ENCODE results near the gene CAMK2D.
"Not testable (repeated sequence)": the region's sequence is repeated elsewhere in the genome, so short reads cannot be mapped to it uniquely, and the experiment has no call there.

CAMK2D gene

GRCh38 chr4:113763923-113764322, 2.4 kb upstream of the CAMK2D start:
- not testable (repeated sequence) for DNase-seq (ENCODE audit: low read depth in 4 of 4, low spot score in 1 of 4)

GRCh38 chr4:113763029-113763285, 1.4 kb upstream of the CAMK2D start:
- DNase-seq (ENCODE audit: low read depth in 4 of 4, low spot score in 1 of 4): no peak

- peak; percentile 93 to 99 (median 98) for DNase-seq (ENCODE audit: low read depth in 4 of 4, low spot score in 1 of 4)
Measured at GRCh38 chr4:113762186-113763028, 869 bp upstream of the CAMK2D start.

- peak; percentile 18 to 44 (median 31) for DNase-seq (ENCODE audit: low read depth in 4 of 4, low spot score in 1 of 4)
Measured at GRCh38 chr4:113760795-113761619, 531 bp downstream of the CAMK2D start.

DNA sequence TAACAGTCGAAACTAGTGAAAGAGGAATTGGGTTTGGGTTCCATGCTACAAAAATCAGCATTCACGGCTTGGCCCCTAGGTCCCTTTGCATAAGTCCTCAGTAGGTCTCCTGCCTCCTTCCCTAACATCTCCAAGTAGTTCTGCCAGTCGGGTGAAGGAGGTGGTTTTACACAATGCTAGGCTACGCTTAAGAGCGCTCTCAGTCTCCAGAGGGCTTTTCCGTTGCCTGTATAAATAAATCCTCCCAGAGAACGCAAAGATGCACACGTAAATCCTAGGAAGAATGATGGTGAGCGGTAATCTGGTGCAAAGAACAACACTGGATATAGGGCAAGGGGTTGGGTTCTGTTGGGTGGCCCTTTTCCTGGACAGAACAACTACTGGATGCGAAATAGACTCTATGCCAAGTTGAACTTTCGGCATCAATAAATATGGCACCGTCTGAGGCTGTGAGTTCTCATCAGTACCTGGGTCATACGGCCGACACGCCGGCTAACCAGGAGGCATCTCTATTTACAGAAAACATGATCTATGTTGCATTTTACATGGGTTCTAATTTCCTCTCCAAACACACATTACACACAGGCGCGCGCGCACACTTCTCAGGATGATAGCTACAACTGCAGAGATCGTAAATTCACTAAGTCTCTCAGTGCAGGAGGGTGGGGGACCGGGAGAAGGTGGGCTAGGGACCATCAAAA, 1.3 kb downstream of the CAMK2D start:
- DNase-seq (ENCODE audit: low read depth in 4 of 4, low spot score in 1 of 4): peak in 2 of 4 experiments; percentile 9 to 20

DNA sequence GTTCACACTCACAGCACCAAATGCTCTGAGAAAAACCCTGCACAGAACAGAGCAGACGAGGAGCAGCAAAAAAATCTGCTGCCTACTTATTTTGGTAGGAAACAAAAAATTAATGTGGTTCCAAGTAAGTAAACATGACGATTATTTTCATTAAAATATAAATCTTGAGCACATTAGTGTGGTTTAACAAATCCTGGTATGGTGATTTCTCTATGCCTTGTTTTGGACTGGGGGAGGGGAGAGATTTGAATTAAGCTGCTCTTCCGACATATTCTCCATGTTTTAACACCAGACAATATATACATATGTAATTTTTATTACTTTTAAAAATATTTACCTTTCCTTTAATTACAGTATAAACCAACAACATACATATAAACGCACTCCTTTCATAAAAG, 1.8 kb downstream of the CAMK2D start:
- DNase-seq (ENCODE audit: low read depth in 4 of 4, low spot score in 1 of 4): no peak

- no peak for DNase-seq (ENCODE audit: low read depth in 4 of 4, low spot score in 1 of 4)
Measured at GRCh38 chr4:113758372-113758771, 3.2 kb downstream of the CAMK2D start.

GRCh38 chr4:113757486-113757885, 4.1 kb downstream of the CAMK2D start:
- no peak for DNase-seq (ENCODE audit: low read depth in 4 of 4, low spot score in 1 of 4)

DNA sequence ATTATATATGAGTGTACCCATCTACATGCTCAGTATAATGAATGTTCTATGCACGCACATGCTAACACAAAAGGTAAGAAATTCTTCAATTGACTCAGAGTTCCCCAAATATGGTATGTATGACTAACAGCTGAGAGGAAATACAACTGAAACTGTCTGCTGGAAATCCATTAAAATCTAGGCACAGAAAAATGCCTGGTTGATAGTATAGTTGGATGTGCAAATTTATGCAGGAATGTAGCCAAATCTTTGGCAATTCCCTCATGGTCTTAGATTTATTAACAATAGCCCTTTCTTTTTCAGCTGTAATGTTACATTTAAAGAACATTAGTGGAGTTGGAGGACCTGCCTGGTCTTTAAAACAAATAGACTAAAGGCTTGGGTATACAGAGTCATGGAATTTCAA, 5.5 kb downstream of the CAMK2D start:
- no peak for DNase-seq (ENCODE audit: low read depth in 4 of 4, low spot score in 1 of 4)

GRCh38 chr4:113750734-113751133, 10.8 kb downstream of the CAMK2D start:
- no peak for DNase-seq (ENCODE audit: low read depth in 4 of 4, low spot score in 1 of 4)

GRCh38 chr4:113750296-113750695, 11.2 kb downstream of the CAMK2D start:
- DNase-seq (ENCODE audit: low read depth in 4 of 4, low spot score in 1 of 4): no peak

DNA sequence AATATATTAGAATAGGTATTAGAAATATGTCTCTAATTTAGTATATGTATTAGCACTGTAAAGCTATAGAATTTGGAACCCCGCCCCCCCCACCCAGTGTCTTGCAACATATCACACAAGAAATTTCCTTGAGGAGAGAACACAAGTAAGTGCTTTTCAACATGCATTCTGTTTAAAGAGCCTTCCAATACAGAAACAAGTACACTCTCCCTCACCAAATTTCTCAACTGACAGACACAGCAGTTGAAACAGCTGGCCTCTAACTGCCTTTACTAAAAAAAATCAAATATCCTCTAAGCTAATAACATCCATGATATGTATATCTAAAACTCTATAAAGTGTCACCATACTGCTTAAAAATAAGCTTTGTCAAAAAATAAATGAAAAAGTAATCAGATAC, 12.4 kb downstream of the CAMK2D start:
- DNase-seq (ENCODE audit: low read depth in 4 of 4, low spot score in 1 of 4): no peak

DNA sequence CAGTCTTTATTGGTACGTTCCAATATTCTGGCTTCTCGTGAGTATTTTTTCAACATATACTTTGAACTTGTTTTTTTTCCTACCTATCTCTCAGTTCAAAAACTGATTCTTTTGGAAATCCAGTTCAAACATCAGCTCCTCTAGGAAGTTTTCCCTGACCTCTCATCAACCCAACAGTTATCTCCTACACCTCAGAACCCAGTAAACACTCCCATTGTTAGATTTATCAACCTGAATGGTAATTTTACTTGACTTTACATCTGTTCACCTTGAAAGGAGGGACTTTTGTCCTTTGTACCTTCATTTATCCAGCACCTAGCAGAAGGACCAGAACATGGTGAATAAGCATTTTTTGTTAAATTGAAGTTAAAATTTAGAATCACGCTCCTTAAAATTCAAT, 13.6 kb downstream of the CAMK2D start:
- DNase-seq (ENCODE audit: low read depth in 4 of 4, low spot score in 1 of 4): no peak

- DNase-seq (ENCODE audit: low read depth in 4 of 4, low spot score in 1 of 4): no peak
Measured at GRCh38 chr4:113745711-113746110, 15.8 kb downstream of the CAMK2D start.

- no peak for DNase-seq (ENCODE audit: low read depth in 4 of 4, low spot score in 1 of 4)
Measured at GRCh38 chr4:113744667-113745240, 16.8 kb downstream of the CAMK2D start.

GRCh38 chr4:113743690-113744089, 17.8 kb downstream of the CAMK2D start:
- no peak for DNase-seq (ENCODE audit: low read depth in 4 of 4, low spot score in 1 of 4)

- DNase-seq (ENCODE audit: low read depth in 4 of 4, low spot score in 1 of 4): no peak
Measured at GRCh38 chr4:113742643-113743042, 18.9 kb downstream of the CAMK2D start.

DNA sequence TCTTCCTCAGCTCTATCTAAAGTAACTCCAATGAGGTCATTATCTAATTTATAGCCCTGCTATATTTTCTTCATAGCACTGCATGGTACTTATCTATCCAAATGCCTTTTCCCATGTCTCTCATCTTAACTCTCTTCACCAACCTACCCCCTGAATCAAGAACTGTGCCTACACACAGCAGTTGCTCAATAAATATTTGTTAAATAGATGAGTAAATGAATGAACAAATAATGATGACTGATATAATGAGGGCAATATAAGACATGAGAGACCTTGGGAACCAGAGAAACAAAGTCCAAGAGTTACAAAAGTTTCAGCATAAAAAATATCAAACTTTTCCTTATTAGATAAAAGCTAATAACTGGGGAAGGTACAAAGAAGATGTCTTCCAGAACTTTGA, 19.6 kb downstream of the CAMK2D start:
- DNase-seq (ENCODE audit: low read depth in 4 of 4, low spot score in 1 of 4): no peak

- DNase-seq (ENCODE audit: low read depth in 4 of 4, low spot score in 1 of 4): no peak
Measured at GRCh38 chr4:113740857-113741379, 20.6 kb downstream of the CAMK2D start.

- no peak for DNase-seq (ENCODE audit: low read depth in 4 of 4, low spot score in 1 of 4)
Measured at GRCh38 chr4:113739197-113739596, 22.3 kb downstream of the CAMK2D start.

- no peak for DNase-seq (ENCODE audit: low read depth in 4 of 4, low spot score in 1 of 4)
Measured at GRCh38 chr4:113738251-113738650, 23.3 kb downstream of the CAMK2D start.

Measured in stimulated activated CD4-positive, alpha-beta T cell treated with anti-CD3 and anti-CD28 coated beads, Interleukin-1b, Interleukin-23, amount 100 ng/mL, for 24 hours (primary cell).